Ovary (tissue), 9 donors: Measurements from ENCODE around the gene ABL1. TPM values are rescaled to one million over a fixed set of nuclear protein-coding genes. Genes with fewer than 3 reads are reported as not detected.

ENCODE experiments used
- DNase-seq, 5 donors: peaks; one replicate each; pipeline ENCODE4 v3.0.0-alpha.2; 2019 to 2020
- H3K27ac ChIP-seq, 2 donors: fragments of 200-600 bp; one replicate each; pipeline versions ENCODE4 v1.5.1 to v1.8.0; 2019 to 2022
- H3K27me3 ChIP-seq: fragments of 200-600 bp; one replicate; pipeline ENCODE4 v1.8.0; 2022
- H3K36me3 ChIP-seq: fragments of 200-600 bp; sonication (generic); one replicate; pipeline ENCODE4 v1.5.1; 2019
- H3K4me1 ChIP-seq: one replicate; pipeline ENCODE4 v1.8.1; 2013; ENCODE audit warnings: mild to moderate bottlenecking, moderate library complexity; ENCODE audit not compliant: insufficient read depth
- H3K4me3 ChIP-seq: fragments of 200-600 bp; sonication (generic); one replicate; pipeline ENCODE4 v1.5.1; 2017
- H3K9me3 ChIP-seq, 2 donors: fragments of 200-600 bp in 1 of 2; sonication (generic) in 1 of 2; one replicate each; pipeline versions ENCODE4 v1.5.1 to v1.8.1; 2013 to 2019; ENCODE audit warnings: mild to moderate bottlenecking in 1 of 2, moderate library complexity in 1 of 2
- CTCF ChIP-seq, 3 donors: fragments of 450-650 bp in 2 of 3; fragments of 200-600 bp in 1 of 3; IDR thresholded peaks; one replicate each; pipeline versions ENCODE4 v1.5.1 to v1.8.0; 2016 to 2022; ENCODE audit warnings: antibody characterized with exemption in 3 of 3, mild to moderate bottlenecking in 1 of 3
- EP300 ChIP-seq: sonication (generic); formaldehyde crosslinking; IDR thresholded peaks from one replicate; pipeline ENCODE4 v1.6.1; 2017; ENCODE audit warnings: antibody characterized with exemption
- POLR2A ChIP-seq: fragments of 450-650 bp; IDR thresholded peaks from one replicate; pipeline ENCODE4 v1.6.1; 2017; ENCODE audit warnings: antibody characterized with exemption, mild to moderate bottlenecking, moderate library complexity
- WGBS, 3 donors: extraction: QIAGEN DNeasy Blood & Tissue Kit in 1 of 3; methylation state at CpG; one replicate each; pipeline versions ENCODE4 v1.1.5 to v1.1.7; 2013 to 2017; 5-methylcytosine and 5-hydroxymethylcytosine counted together
- intact Hi-C, 4 donors: fragments of 100-400 bp; cut with DNase I; formaldehyde crosslinking; loops; one replicate each; pipeline versions ENCODE4 v1.11.0 to v1.15.1; 2022 to 2023
- polyA plus RNA-seq, 2 donors: library from polyadenylated mRNA; stranded (reverse); fragments of 200-250 nt in 1 of 2; fragments of 350-450 nt in 1 of 2; fragmentation: Illumina TruSeq in 1 of 2; extraction: RNeasy Lipid Tissue Mini Kit (QIAGEN cat#74804) in 1 of 2; gene quantifications; one replicate each; pipeline ENCODE4 v1.2.3, GENCODE V29; 2013 to 2014
- total RNA-seq, 7 donors: library from RNA; depleted of rRNA in 2 of 7; stranded (reverse); fragments of >200 nt in 2 of 7; fragmentation: NEBNext Ultra II Directional in 3 of 7; extraction: Animal tissue kit (Norgen Biotek cat#: 25700) in 3 of 7; gene quantifications; one replicate each; pipeline versions ENCODE4 v1.1.0 to v1.2.4, GENCODE V29; 2016 to 2023
- donor health status: DM: no; HTN: no; CAD: no; lungs with moderate emphysema.
- donor health status: DM: no; HTN: no; CAD: no.
- donor health status: Bipolar disorder and iron deficiency.
- donor health status: DM: yes; HTN: yes; CAD: no.
- donor health status: DM: no; HTN: no; CAD: no.
- donor health status: DM: yes; HTN: yes; CAD: no.

Gene ABL1
- total and polyA plus RNA-seq, 9 donors: 39.4 to 112 (median 75.1) TPM

- H3K9me3 ChIP-seq: no peaks in the 10 kb centered on the region
- no peak overlapping the region for H3K27ac ChIP-seq
- WGBS, 3 donors: 61 to 66% (median 66%) methylated on average over 21 of the region's 21 CpGs
- intact Hi-C loops: loop anchor here in 1 of 4 donors (10.0 kb wide), 2 partner anchors 58 to 168 kb away; no protein-coding TSS in a partner anchor
- DNase-seq: peak in 1 of 5 donors; percentile 12
- no peaks in the 10 kb centered on the region for H3K36me3 ChIP-seq
- H3K27me3 ChIP-seq: peaks cover under 1% of the 10 kb centered on the region
- TF ChIP-seq POLR2A (no peak), EP300 (no peak), CTCF (IDR thresholded peaks at IDR 0.05) (no peak)
- H3K4me3 ChIP-seq: no peak overlapping the region
- peaks cover 2% of the 10 kb centered on the region for H3K4me1 ChIP-seq
Observed at GRCh38 chr9:130932255-130933079, 97.4 kb downstream of the ABL1 start.

- intact Hi-C loops: loop anchor here in 1 of 4 donors (10.0 kb wide), 2 partner anchors 59 to 169 kb away; no protein-coding TSS in a partner anchor
- WGBS, 3 donors: 29 to 41% (median 37%) methylated on average over 25 to 26 of the region's 26 CpGs
- Histone ChIP-seq H3K27me3 (peaks cover 5% of the 10 kb centered on the region), H3K9me3 (no peaks in the 10 kb centered on the region), H3K36me3 (no peaks in the 10 kb centered on the region), H3K4me3 (no peak overlapping the region), H3K4me1 (peaks cover 6% of the 10 kb centered on the region), H3K27ac (no peak overlapping the region)
- TF ChIP-seq POLR2A (no peak), EP300 (no peak), CTCF (IDR thresholded peaks at IDR 0.05) (no peak)
- DNase-seq: peak in 1 of 5 donors; percentile 14
Observed at GRCh38 chr9:130933114-130934046, 98.3 kb downstream of the ABL1 start.

GRCh38 chr9:130934246-130934645 is 99.2 kb downstream of the ABL1 start:
- no peaks in the 10 kb centered on the region for H3K36me3 ChIP-seq
- H3K9me3 ChIP-seq: no peaks in the 10 kb centered on the region
- peaks cover 5% of the 10 kb centered on the region for H3K27me3 ChIP-seq
- no peak for TF ChIP-seq EP300
- no peak for TF ChIP-seq CTCF (IDR thresholded peaks at IDR 0.05)
- TF ChIP-seq POLR2A: no peak
- no peak overlapping the region for H3K27ac ChIP-seq
- 70 to 82% (median 74%) methylated on average over 10 to 11 of the region's 11 CpGs for WGBS, 3 donors
- intact Hi-C loops: loop anchor here in 1 of 4 donors (10.0 kb wide), 2 partner anchors 59 to 169 kb away; no protein-coding TSS in a partner anchor
- H3K4me1 ChIP-seq: peaks cover 6% of the 10 kb centered on the region
- no peak overlapping the region for H3K4me3 ChIP-seq
- DNase-seq: no peak
